HEK293T (cell line): ENCODE results near the gene VPS37C.

Source experiments
- CTCF ChIA-PET: fragments of 350-600 bp; formaldehyde crosslinking; extraction: SDS; loops from one replicate; lab custom pipeline; 2021; ENCODE audit warnings: antibody characterized with exemption, inconsistent platforms; lab: Yijun Ruan, JAX
- POLR2A ChIA-PET: fragments of 350-600 bp; formaldehyde crosslinking; extraction: SDS; loops from one replicate; lab custom pipeline; 2020; ENCODE audit warnings: antibody characterized with exemption, inconsistent platforms; lab: Yijun Ruan, JAX
- DNase-seq: peaks from one replicate; pipeline ENCODE4 v3.0.0; 2012; ENCODE audit warnings: mixed read lengths; ENCODE audit errors: extremely low spot score
- ARNT ChIP-seq: fragments of 450-650 bp; IDR thresholded peaks from 2 replicates; pipeline ENCODE4 v1.6.1; 2017; ENCODE audit warnings: mild to moderate bottlenecking
- BHLHE40 ChIP-seq: fragments of 450-650 bp; IDR thresholded peaks from 2 replicates; pipeline ENCODE4 v1.6.1; 2016; ENCODE audit warnings: mild to moderate bottlenecking, moderate library complexity, borderline replicate concordance
- CTBP1 ChIP-seq: fragments of 450-650 bp; IDR thresholded peaks from 2 replicates; pipeline ENCODE4 v1.6.1; 2016; ENCODE audit warnings: borderline replicate concordance
- ELF4 ChIP-seq: fragments of 450-650 bp; IDR thresholded peaks from 2 replicates; pipeline ENCODE4 v1.6.1; 2017; ENCODE audit warnings: antibody characterized with exemption
- FOXA1 ChIP-seq: fragments of 450-650 bp; IDR thresholded peaks from 2 replicates; pipeline ENCODE4 v1.6.1; 2016; ENCODE audit warnings: mild to moderate bottlenecking
- FOXK2 ChIP-seq: fragments of 450-650 bp; IDR thresholded peaks from 2 replicates; pipeline ENCODE4 v1.6.1; 2016; ENCODE audit warnings: mild to moderate bottlenecking
- FOXM1 ChIP-seq: fragments of 450-650 bp; IDR thresholded peaks from 2 replicates; pipeline ENCODE4 v1.6.1; 2017; ENCODE audit warnings: mild to moderate bottlenecking, borderline replicate concordance
- HDGF ChIP-seq: fragments of 450-650 bp; IDR thresholded peaks from 2 replicates; pipeline ENCODE4 v1.6.1; 2017; ENCODE audit warnings: antibody characterized with exemption, borderline replicate concordance
- L3MBTL2 ChIP-seq: fragments of 450-650 bp; conservative IDR thresholded peaks from 2 replicates; pipeline ENCODE4 v1.6.1; 2016; ENCODE audit warnings: mild to moderate bottlenecking
- LEF1 ChIP-seq: fragments of 450-650 bp; IDR thresholded peaks from 2 replicates; pipeline ENCODE4 v1.6.1; 2017; ENCODE audit warnings: mild to moderate bottlenecking, borderline replicate concordance
- NFRKB ChIP-seq: fragments of 450-650 bp; IDR thresholded peaks from 2 replicates; pipeline ENCODE4 v1.6.1; 2016; ENCODE audit warnings: mild to moderate bottlenecking, moderate library complexity
- PKNOX1 ChIP-seq: fragments of 450-650 bp; IDR thresholded peaks from 2 replicates; pipeline ENCODE4 v1.6.1; 2016
- SP1 ChIP-seq: fragments of 450-650 bp; IDR thresholded peaks from 2 replicates; pipeline ENCODE4 v1.6.1; 2017
- SUZ12 ChIP-seq: fragments of 450-650 bp; IDR thresholded peaks from 2 replicates; pipeline ENCODE4 v1.6.1; 2016; ENCODE audit warnings: mild to moderate bottlenecking
- TARDBP ChIP-seq: fragments of 450-650 bp; IDR thresholded peaks from 2 replicates; pipeline ENCODE4 v1.6.1; 2016
- ZNF384 ChIP-seq: fragments of 450-650 bp; IDR thresholded peaks from 2 replicates; pipeline ENCODE4 v1.6.1; 2016

VPS37C gene

GRCh38 chr11:61092908-61093763 is 68.1 kb downstream of the VPS37C start:
- ChIA-PET POLR2A (no interaction called here), CTCF (no interaction called here)
- TF ChIP-seq PKNOX1 (no peak), FOXA1 (no peak), CTBP1 (no peak), SP1 (no peak)
- DNase-seq, result no peak

GRCh38 chr11:61092280-61092766 is 68.9 kb downstream of the VPS37C start:
- DNase-seq, result no peak
- no peak for TF ChIP-seq FOXK2
- no peak for TF ChIP-seq ELF4
- no peak for TF ChIP-seq FOXM1
- TF ChIP-seq BHLHE40, result no peak
- TF ChIP-seq L3MBTL2, result no peak
- no peak for TF ChIP-seq SUZ12
- TF ChIP-seq TARDBP, result no peak
- TF ChIP-seq NFRKB, result no peak
- no peak for TF ChIP-seq PKNOX1
- TF ChIP-seq ZNF384, result no peak
- TF ChIP-seq SP1, result no peak
- TF ChIP-seq FOXA1, result no peak
- POLR2A ChIA-PET, result no interaction called here
- CTCF ChIA-PET, result no interaction called here

- TF ChIP-seq ELF4 (no peak), CTBP1 (no peak), SP1 (no peak), PKNOX1 (no peak), FOXK2 (no peak), BHLHE40 (no peak), FOXM1 (no peak), NFRKB (no peak), ARNT (no peak), TARDBP (no peak), L3MBTL2 (no peak), SUZ12 (no peak), LEF1 (no peak), HDGF (no peak), ZNF384 (no peak), FOXA1 (no peak)
- no peak for DNase-seq
- ChIA-PET CTCF (no interaction called here), POLR2A (no interaction called here)
Observed at GRCh38 chr11:61091373-61092279, 69.6 kb downstream of the VPS37C start.

GRCh38 chr11:61090982-61091372 is 70.2 kb downstream of the VPS37C start:
- ChIA-PET POLR2A (no interaction called here), CTCF (no interaction called here)
- TF ChIP-seq ZNF384 (no peak), FOXM1 (no peak), HDGF (no peak), TARDBP (no peak), FOXK2 (no peak), L3MBTL2 (no peak)
- DNase-seq, result no peak

GRCh38 chr11:61090521-61090920 is 70.7 kb downstream of the VPS37C start:
- TF ChIP-seq PKNOX1, result no peak
- TF ChIP-seq BHLHE40, result no peak
- no peak for TF ChIP-seq CTBP1
- DNase-seq, result no peak
- ChIA-PET CTCF (no interaction called here), POLR2A (no interaction called here)
